HG03064 (cell line): ENCODE results near the gene TBC1D16.

Source experiments
- ATAC-seq: cut with Tn5 transposase; IDR thresholded peaks from one replicate; pipeline ENCODE4 v1.9.1; 2021; ENCODE audit warnings: low read depth; ENCODE audit not compliant: unreplicated experiment

The TBC1D16 gene

GRCh38 chr17:80026359-80027042 lies 9.2 kb downstream of the TBC1D16 start:
- no peak for ATAC-seq

GRCh38 chr17:80025796-80026195 lies 9.9 kb downstream of the TBC1D16 start:
- no peak for ATAC-seq

GRCh38 chr17:80025140-80025539 lies 10.5 kb downstream of the TBC1D16 start:
- ATAC-seq = no peak

DNA sequence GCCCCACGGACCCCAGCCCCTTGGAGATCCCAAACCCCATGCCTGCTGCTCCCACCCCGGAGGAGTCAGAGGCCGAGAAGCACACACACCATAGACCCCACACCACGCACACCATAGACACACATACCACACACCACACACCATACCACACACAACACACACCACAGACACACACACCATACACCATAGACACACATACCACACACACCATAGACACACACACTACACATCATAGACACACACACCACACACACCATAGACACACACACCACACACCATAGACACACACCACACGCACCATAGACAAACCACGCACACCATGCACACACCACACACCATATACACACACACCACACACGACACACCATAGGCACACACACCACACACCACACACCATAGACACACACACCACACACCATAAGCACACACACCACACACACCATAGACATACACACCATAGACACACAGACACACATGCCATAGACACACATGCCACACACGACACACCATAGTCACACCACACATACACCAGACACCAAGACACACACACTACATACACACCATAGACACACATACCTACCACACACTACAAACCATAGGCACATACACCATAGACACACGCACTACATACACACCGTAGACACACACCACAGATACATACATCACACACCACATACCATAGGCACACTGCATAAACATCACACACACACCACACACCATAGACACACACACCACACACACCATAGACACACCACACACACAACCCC lies 11.3 kb downstream of the TBC1D16 start:
- no peak for ATAC-seq

GRCh38 chr17:80023481-80024205 lies 12.0 kb downstream of the TBC1D16 start:
- ATAC-seq = no peak

GRCh38 chr17:80021600-80021999 lies 14.1 kb downstream of the TBC1D16 start:
- ATAC-seq = no peak

DNA sequence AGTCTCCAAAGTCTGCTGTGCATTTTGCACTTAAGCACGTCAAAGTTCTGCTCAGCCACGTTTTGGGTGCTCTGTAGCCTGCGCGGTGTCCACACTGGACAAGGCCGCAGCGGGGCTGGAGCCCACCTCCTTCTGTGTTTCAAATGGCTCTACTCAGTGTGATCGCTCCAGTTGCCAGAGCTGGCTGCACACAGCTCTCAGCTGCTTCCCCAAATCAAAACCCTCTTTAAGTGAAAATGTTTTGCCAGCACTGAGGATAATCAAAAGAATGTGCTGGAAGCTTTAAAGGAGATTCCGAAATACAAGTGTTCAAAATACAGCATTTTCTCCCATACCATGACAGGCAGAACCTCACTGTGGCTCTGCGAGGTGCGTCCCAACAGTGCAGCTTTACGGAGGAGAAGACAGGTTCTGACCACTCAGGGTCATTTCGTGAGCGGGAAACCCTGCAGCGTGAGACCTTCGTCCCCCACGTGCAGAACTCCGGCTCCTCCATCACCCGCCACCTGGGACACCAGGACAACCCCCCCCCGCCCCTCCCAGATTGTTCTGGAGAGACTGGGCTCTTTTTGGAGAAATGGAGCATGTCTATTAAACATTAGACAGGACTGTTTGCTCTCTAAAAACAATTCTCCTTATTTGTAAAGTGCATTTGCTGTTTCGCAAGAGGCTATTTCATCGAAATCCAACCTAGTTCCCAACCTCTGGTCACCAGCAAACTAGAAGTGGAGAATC lies 16.6 kb downstream of the TBC1D16 start:
- no peak for ATAC-seq

GRCh38 chr17:80017226-80018010 lies 18.3 kb downstream of the TBC1D16 start:
- ATAC-seq = no peak

GRCh38 chr17:80012765-80013741 lies 22.6 kb downstream of the TBC1D16 start:
- ATAC-seq = no peak

DNA sequence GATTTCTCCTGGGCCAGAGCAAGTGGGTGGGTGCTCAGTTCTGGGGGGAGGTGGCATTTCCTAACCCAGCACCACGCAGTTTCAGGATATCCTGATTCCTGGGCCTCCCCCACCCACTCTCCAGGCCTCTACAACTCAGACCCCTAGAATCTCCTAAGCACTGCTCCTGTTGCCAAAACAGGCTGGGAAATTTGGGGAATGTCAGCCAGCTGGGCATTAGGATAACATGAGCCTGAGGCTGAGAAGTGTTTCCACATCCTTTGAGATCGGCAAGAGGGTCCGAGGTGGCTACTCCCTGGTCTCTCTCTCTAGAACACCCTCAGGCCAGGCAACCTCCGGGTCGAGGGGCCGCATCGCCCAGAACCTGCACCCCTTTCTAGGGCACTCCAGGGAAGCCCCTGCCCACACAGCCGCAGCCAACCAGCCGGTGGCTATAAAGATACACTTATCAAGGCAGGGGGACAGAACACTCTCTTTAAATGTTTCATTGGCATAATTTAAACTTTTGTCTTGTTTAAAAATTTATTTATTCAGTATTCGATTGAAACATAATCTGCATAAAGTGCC lies 23.6 kb downstream of the TBC1D16 start:
- ATAC-seq = no peak

DNA sequence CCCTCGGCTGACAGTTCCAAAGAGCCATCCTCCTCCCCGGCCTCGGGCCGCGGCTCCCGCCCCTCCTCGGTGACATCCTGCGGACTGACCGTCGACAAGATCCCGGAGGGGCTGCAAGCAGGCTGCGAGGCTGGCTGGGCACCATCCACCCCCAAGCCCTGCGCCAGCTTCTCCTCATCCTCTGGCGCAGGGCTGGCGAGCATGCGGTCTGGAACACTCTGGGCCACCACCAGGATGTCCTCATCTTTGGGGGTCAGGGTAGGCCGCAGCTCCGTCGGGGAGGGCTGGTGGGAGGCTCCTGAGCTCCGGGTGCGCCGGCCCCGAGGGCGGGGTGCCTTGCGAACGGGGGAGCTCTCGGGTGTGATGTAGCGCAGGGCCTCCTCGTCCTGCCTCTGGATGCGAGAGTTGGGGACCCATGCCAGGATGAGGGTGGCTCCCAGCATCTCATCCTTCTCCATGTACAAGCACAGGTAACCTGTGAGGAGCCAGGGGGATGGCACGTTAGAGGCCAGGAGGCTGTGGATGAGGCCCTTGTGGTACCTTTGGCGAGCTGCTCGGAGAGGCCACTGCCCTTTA lies 25.3 kb downstream of the TBC1D16 start:
- no peak for ATAC-seq

GRCh38 chr17:80009391-80010282 lies 26.0 kb downstream of the TBC1D16 start:
- no peak for ATAC-seq

DNA sequence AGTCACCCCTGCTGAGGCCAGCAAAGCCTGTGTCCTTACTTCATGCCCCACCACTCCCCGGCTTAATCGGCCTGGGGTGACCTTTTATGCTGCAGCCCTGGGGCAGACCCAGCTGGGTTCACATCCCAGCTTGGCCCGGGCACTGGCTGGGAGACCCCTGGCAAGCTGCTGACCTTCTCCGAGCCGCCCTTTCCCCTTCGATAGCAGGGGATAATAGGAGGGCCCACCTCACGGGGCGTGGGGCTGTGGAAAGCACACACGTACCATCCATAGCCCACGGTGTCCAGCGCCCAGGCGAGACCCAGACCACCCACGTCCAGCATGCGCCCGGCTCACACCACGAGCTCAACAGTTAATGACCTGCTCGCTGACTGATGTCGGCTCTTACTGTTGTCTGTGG lies 26.8 kb downstream of the TBC1D16 start:
- ATAC-seq = no peak

- no peak for ATAC-seq
Observed at GRCh38 chr17:80008383-80008840, 27.3 kb downstream of the TBC1D16 start.

- no peak for ATAC-seq
Observed at GRCh38 chr17:80007939-80008338, 27.7 kb downstream of the TBC1D16 start.

DNA sequence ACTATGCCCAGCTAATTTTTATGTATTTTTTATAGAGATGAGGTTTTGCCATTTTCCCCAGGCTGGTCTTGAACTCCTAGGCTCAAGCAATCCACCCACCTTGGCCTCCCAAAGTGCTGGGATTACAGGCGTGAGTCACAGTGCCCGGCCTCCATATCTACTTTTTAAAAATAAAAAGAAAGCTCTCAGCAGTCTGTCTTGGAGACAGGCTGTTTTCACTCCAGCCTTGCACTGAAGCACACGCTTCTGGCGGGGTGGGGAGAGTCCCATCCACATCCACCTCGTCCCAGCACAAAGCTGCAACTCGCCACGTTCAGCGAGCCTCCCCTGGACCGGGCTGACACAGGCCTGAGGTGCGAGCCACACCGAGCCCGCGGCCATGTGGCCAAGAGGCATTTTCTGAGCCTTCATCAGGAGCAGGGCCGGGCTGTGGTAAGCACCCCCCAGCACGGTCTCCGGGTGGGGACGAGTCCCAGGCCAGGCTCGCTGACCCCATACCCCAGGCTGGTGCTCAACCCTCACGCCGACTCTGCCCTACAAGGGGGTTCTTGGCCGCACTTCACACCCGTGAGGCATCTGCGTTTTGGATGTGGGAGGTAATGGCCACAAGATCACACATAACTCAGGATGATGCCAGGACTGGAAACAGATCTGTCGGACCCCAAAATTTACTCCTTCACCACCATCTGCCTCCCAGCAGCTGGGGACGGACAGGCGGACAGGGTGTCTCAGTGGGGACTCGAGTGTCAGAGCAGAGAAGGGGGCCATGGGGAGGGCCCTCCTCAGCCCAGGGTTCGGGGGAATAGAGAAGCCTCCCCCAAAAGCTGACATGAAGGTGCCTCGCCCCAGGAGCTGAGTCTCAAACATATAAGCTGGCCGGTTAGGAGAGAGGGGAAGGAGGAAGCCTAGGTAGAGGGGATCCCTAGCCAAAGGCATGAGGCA lies 28.6 kb downstream of the TBC1D16 start:
- no peak for ATAC-seq
